ENCODE data around the gene TTC9B.
A peak's percentile ranks its signal among the peaks of the same experiment; 100 is the strongest.

TTC9B gene

DNA sequence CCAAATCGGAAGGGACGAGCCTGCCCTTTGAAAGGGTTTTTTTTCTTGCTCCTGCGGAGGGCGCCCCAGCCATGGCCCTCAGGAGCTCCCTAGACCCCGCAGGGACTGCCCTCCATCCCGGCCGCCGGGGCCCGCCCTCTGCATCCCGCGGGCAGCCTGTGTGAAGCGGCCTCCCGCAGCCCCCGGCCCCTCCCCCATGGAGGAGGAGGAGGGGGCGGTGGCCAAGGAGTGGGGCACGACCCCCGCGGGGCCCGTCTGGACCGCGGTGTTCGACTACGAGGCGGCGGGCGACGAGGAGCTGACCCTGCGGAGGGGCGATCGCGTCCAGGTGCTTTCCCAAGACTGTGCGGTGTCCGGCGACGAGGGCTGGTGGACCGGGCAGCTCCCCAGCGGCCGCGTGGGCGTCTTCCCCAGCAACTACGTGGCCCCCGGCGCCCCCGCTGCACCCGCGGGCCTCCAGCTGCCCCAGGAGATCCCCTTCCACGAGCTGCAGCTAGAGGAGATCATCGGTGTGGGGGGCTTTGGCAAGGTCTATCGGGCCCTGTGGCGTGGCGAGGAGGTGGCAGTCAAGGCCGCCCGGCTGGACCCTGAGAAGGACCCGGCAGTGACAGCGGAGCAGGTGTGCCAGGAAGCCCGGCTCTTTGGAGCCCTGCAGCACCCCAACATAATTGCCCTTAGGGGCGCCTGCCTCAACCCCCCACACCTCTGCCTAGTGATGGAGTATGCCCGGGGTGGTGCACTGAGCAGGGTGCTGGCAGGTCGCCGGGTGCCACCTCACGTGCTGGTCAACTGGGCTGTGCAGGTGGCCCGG is 26.1 kb downstream of the TTC9B start:
- TF ChIP-seq, protein P1, sequence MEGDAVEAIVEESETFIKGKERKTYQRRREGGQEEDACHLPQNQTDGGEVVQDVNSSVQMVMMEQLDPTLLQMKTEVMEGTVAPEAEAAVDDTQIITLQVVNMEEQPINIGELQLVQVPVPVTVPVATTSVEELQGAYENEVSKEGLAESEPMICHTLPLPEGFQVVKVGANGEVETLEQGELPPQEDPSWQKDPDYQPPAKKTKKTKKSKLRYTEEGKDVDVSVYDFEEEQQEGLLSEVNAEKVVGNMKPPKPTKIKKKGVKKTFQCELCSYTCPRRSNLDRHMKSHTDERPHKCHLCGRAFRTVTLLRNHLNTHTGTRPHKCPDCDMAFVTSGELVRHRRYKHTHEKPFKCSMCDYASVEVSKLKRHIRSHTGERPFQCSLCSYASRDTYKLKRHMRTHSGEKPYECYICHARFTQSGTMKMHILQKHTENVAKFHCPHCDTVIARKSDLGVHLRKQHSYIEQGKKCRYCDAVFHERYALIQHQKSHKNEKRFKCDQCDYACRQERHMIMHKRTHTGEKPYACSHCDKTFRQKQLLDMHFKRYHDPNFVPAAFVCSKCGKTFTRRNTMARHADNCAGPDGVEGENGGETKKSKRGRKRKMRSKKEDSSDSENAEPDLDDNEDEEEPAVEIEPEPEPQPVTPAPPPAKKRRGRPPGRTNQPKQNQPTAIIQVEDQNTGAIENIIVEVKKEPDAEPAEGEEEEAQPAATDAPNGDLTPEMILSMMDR (conservative IDR thresholded peaks at IDR 0.05), result no peak
- TF ChIP-seq ZFX (IDR thresholded peaks at IDR 0.05), result no peak
- H3K27ac ChIP-seq, result peak overlapping the region; percentile 68

GRCh38 chr19:40190891-40191835 is 27.0 kb downstream of the TTC9B start, which contains the start of gene MAP3K10:
Gene MAP3K10, plus strand, starts transcription at chr19:40191426. Its CDS starts 606 bp downstream, at chr19:40192032.
- TF ChIP-seq, protein P1 (conservative IDR thresholded peaks at IDR 0.05), result no peak
- TF ChIP-seq ZFX (IDR thresholded peaks at IDR 0.05), result peak; percentile 92
- H3K27ac ChIP-seq, result peak within 1 kb of the TSS; percentile 68

- TF ChIP-seq, protein P1 (conservative IDR thresholded peaks at IDR 0.05), result no peak
- TF ChIP-seq ZFX (IDR thresholded peaks at IDR 0.05), result no peak
- no peak overlapping the region for H3K27ac ChIP-seq
Observed at GRCh38 chr19:40184273-40184672, 33.9 kb downstream of the TTC9B start.

DNA sequence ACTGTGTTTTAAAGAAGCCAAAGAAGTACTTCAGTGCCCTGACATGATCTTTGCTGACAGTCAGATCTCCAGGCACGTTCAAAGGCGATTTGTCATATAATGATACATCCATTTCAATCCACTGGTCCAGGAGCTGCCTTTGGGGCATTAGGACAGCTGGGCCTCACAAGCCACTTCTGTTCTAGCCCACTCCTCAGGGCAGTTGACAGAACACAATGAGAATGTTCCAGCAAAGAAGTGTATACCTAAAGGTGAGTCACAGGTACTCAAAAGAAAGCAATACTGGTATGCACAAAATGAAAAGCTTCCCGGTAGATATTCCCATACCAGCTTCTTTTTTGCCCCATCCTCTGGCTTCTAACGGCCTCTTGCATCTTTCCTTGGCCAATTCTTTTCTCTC is 39.4 kb downstream of the TTC9B start:
- no peak overlapping the region for H3K27ac ChIP-seq
- TF ChIP-seq, protein P1 (conservative IDR thresholded peaks at IDR 0.05), result no peak
- no peak for TF ChIP-seq ZFX (IDR thresholded peaks at IDR 0.05)

GRCh38 chr19:40177286-40178070 is 40.7 kb downstream of the TTC9B start:
- TF ChIP-seq, protein P1 (conservative IDR thresholded peaks at IDR 0.05), result no peak
- no peak for TF ChIP-seq ZFX (IDR thresholded peaks at IDR 0.05)
- no peak overlapping the region for H3K27ac ChIP-seq

GRCh38 chr19:40175820-40176219 is 42.4 kb downstream of the TTC9B start:
- no peak overlapping the region for H3K27ac ChIP-seq
- TF ChIP-seq, protein P1 (conservative IDR thresholded peaks at IDR 0.05), result no peak
- no peak for TF ChIP-seq ZFX (IDR thresholded peaks at IDR 0.05)
